Testis (tissue), 3 donors: ENCODE data around the gene ANTXR2. TPM values are rescaled to one million over a fixed set of nuclear protein-coding genes. Genes with fewer than 3 reads are reported as not detected.

ENCODE experiments used
- DNase-seq: peaks from one replicate; pipeline ENCODE4 v3.0.0-alpha.2; 2019
- H3K27ac ChIP-seq, 2 donors: fragments of 200-600 bp; sonication (generic); one replicate each; pipeline ENCODE4 v1.5.1; 2019
- H3K27me3 ChIP-seq: fragments of 200-600 bp; sonication (generic); one replicate; pipeline ENCODE4 v1.5.1; 2019
- H3K36me3 ChIP-seq: fragments of 200-600 bp; sonication (generic); one replicate; pipeline ENCODE4 v1.5.1; 2017; ENCODE audit warnings: low read depth; ENCODE audit errors: missing control alignments
- H3K4me1 ChIP-seq: fragments of 200-600 bp; sonication (generic); one replicate; pipeline ENCODE4 v1.5.1; 2019
- H3K4me3 ChIP-seq, 2 donors: fragments of 200-600 bp; sonication (generic); one replicate each; pipeline ENCODE4 v1.5.1; 2017 to 2019
- H3K9me3 ChIP-seq: fragments of 200-600 bp; sonication (generic); one replicate; pipeline ENCODE4 v1.5.1; 2017
- POLR2A ChIP-seq: fragments of 450-650 bp; IDR thresholded peaks from one replicate; pipeline ENCODE4 v1.6.1; 2017; ENCODE audit warnings: antibody characterized with exemption, mild to moderate bottlenecking, moderate library complexity
- WGBS, 2 donors: methylation state at CpG; one replicate each; pipeline ENCODE4 v1.1.5; 2018; 5-methylcytosine and 5-hydroxymethylcytosine counted together
- intact Hi-C: fragments of 100-400 bp; cut with DNase I; formaldehyde crosslinking; loops from one replicate; pipeline ENCODE4 v1.15.1; 2023; ENCODE audit warnings: low total_unique reads
- polyA plus RNA-seq: library from polyadenylated mRNA; stranded (reverse); fragments of 350-450 nt; fragmentation: Illumina TruSeq; extraction: RNeasy Lipid Tissue Mini Kit (QIAGEN cat#74804); gene quantifications from one replicate; pipeline ENCODE4 v1.2.3, GENCODE V29; 2014; ENCODE audit warnings: low read depth, low replicate concordance; ENCODE audit not compliant: insufficient read depth
- total RNA-seq, 2 donors: library from RNA; depleted of rRNA; stranded (reverse); fragments of >200 nt; gene quantifications; one replicate each; pipeline ENCODE4 v1.2.3, GENCODE V29; 2016
- TF ChIP-seq, protein P1 (sequence below), 3 experiments: fragments of 450-650 bp in 2 of 3; fragments of 200-600 bp in 1 of 3; sonication (generic) in 1 of 3; IDR thresholded peaks; one replicate each; pipeline ENCODE4 v1.5.1; 2016 to 2019; ENCODE audit warnings: antibody characterized with exemption in 3 of 3, mild to moderate bottlenecking in 2 of 3, moderate library complexity in 1 of 3

ANTXR2 gene
- total and polyA plus RNA-seq, 3 donors from 2014 or later, result 23.8 to 30.8 (median 30.4) TPM

DNA sequence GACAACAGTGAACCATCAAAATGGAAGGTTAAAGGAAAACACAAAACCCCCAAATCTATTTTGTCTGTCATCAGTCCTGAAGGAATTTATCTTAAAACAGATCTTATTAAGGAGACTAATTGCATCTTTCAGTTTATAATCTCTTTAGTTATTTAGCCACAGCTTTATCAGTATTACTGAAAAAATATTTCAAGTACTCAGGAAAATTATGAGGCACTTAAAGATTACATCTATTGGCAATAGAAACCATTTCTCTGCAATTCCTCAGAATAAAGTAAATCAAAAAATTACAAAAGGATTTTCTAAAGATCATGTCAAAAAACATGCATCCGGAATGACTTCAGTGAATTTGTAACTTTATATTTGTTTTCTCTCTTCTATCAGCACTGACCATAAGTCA, 35.2 kb downstream of the ANTXR2 start:
- no peak for DNase-seq
- Histone ChIP-seq H3K4me1 (peaks cover 20% of the 10 kb centered on the region), H3K36me3 (no peaks in the 10 kb centered on the region), H3K9me3 (no peaks in the 10 kb centered on the region), H3K27me3 (no peaks in the 10 kb centered on the region), H3K4me3 (no peak overlapping the region), H3K27ac (peak overlapping the region; percentile 59 to 61)
- no peak for TF ChIP-seq POLR2A
- TF ChIP-seq, protein P1, sequence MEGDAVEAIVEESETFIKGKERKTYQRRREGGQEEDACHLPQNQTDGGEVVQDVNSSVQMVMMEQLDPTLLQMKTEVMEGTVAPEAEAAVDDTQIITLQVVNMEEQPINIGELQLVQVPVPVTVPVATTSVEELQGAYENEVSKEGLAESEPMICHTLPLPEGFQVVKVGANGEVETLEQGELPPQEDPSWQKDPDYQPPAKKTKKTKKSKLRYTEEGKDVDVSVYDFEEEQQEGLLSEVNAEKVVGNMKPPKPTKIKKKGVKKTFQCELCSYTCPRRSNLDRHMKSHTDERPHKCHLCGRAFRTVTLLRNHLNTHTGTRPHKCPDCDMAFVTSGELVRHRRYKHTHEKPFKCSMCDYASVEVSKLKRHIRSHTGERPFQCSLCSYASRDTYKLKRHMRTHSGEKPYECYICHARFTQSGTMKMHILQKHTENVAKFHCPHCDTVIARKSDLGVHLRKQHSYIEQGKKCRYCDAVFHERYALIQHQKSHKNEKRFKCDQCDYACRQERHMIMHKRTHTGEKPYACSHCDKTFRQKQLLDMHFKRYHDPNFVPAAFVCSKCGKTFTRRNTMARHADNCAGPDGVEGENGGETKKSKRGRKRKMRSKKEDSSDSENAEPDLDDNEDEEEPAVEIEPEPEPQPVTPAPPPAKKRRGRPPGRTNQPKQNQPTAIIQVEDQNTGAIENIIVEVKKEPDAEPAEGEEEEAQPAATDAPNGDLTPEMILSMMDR (IDR thresholded peaks at IDR 0.05), result no peak
- intact Hi-C loops, result no loop called here
- 73 to 74% methylated on average over 1 of the region's 1 CpG for WGBS, 2 donors

DNA sequence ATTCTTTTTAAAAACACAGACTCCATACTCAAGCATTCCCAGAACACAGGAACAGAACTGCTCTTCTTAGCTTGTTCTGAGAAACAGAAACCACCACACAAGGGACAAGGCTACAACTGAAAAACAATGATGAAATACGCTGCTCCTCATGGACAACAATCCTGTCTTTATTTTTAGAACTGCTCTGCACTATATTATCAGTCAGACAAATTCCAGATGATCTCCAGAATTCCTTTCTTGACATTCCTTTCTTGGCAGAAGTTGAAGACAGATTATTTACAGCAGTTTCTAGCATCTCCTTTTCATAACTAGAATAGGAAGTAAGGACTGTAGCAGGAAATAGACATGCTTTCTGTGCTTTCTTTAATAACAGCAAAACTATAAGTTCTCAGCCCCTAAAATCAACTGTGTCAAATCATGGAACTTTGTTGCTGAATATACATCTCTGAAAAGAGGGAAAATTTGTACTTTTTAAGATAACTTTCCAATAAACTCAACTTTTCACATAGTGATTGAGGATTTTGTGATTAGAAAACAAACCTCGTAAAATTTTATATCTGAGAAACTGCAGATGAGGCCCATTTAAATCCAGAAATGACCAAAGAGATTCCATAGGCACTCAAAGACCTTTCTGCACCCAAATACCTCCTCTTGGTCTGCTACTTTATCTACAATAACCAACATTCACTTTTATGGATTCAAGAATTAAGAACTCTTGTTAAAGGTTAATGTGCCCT, 35.9 kb downstream of the ANTXR2 start:
- TF ChIP-seq, protein P1 (IDR thresholded peaks at IDR 0.05), result no peak
- TF ChIP-seq POLR2A, result no peak
- WGBS, 2 donors, result 44 to 45% methylated on average over 2 of the region's 2 CpGs
- Histone ChIP-seq H3K4me1 (peaks cover 13% of the 10 kb centered on the region), H3K27me3 (no peaks in the 10 kb centered on the region), H3K4me3 (no peak overlapping the region), H3K9me3 (no peaks in the 10 kb centered on the region), H3K27ac (peak overlapping the region; percentile 59 to 61), H3K36me3 (no peaks in the 10 kb centered on the region)
- peak; percentile 25 for DNase-seq
- intact Hi-C loops, result no loop called here

- TF ChIP-seq, protein P1 (IDR thresholded peaks at IDR 0.05), result no peak
- TF ChIP-seq POLR2A, result no peak
- no peak for DNase-seq
- peaks cover 13% of the 10 kb centered on the region for H3K4me1 ChIP-seq
- intact Hi-C loops, result no loop called here
- WGBS, 2 donors, result 66 to 79% methylated on average over 7 of the region's 7 CpGs
- no peaks in the 10 kb centered on the region for H3K27me3 ChIP-seq
- no peaks in the 10 kb centered on the region for H3K36me3 ChIP-seq
- H3K4me3 ChIP-seq, result no peak overlapping the region
- peak overlapping the region; percentile 59 to 61 for H3K27ac ChIP-seq
- H3K9me3 ChIP-seq, result no peaks in the 10 kb centered on the region
Measured at GRCh38 chr4:80036306-80036705, 36.7 kb downstream of the ANTXR2 start.

GRCh38 chr4:80035336-80035735, 37.7 kb downstream of the ANTXR2 start:
- Histone ChIP-seq H3K4me3 (no peak overlapping the region), H3K9me3 (no peaks in the 10 kb centered on the region), H3K27me3 (no peaks in the 10 kb centered on the region), H3K27ac (no peak overlapping the region), H3K36me3 (no peaks in the 10 kb centered on the region), H3K4me1 (peaks cover 13% of the 10 kb centered on the region)
- 65 to 87% methylated on average over 2 of the region's 2 CpGs for WGBS, 2 donors
- TF ChIP-seq, protein P1 (IDR thresholded peaks at IDR 0.05), result no peak
- no peak for TF ChIP-seq POLR2A
- intact Hi-C loops, result no loop called here
- no peak for DNase-seq

GRCh38 chr4:80033581-80033980, 39.4 kb downstream of the ANTXR2 start:
- no peaks in the 10 kb centered on the region for H3K36me3 ChIP-seq
- H3K27me3 ChIP-seq, result no peaks in the 10 kb centered on the region
- H3K4me1 ChIP-seq, result peaks cover 13% of the 10 kb centered on the region
- intact Hi-C loops, result no loop called here
- H3K9me3 ChIP-seq, result no peaks in the 10 kb centered on the region
- TF ChIP-seq POLR2A, result no peak
- TF ChIP-seq, protein P1 (IDR thresholded peaks at IDR 0.05), result peak in 1 of 3 experiments; percentile 15
- no peak overlapping the region for H3K4me3 ChIP-seq
- DNase-seq, result no peak
- no peak overlapping the region for H3K27ac ChIP-seq
